Panc1 (cell line): ENCODE results near the gene LRMDA. TPM values are rescaled to one million over a fixed set of nuclear protein-coding genes. Genes with fewer than 3 reads are reported as not detected.

Experiments used
- ATAC-seq: fragments of 200-7000 bp; cut with Tn5 transposase; 2 replicates; pipeline ENCODE4 v1.9.1; 2020; ENCODE audit warnings: mild to moderate bottlenecking, moderate library complexity
- BruUV-seq: library from RNA; stranded (reverse); fragments of 400-500 nt; replicated peaks from 2 replicates; lab custom pipeline; 2021; lab: Mats Ljungman, UMichigan
- CTCF ChIA-PET: fragments of 300-600 bp; sonication (Branson Sonifier 250); formaldehyde crosslinking; loops from one replicate; lab custom pipeline; 2022; ENCODE audit warnings: antibody characterized with exemption; lab: Charles Lee
- POLR2A ChIA-PET: fragments of 300-600 bp; sonication (Branson Sonifier 250); formaldehyde crosslinking; loops from one replicate; lab custom pipeline; 2022; ENCODE audit warnings: antibody characterized with exemption; lab: Charles Lee
- DNase-seq: peaks from one replicate; pipeline ENCODE4 v3.0.0-alpha.2; 2010; ENCODE audit warnings: low read depth, low spot score
- H3K27ac ChIP-seq: 2 replicates; pipeline ENCODE4 v1.5.1; 2011; ENCODE audit warnings: mild to moderate bottlenecking, low read length, inconsistent platforms
- H3K27me3 ChIP-seq: fragments of 200-500 bp; sonication (Bioruptor generic); 2 replicates; pipeline ENCODE4 v1.6.0; 2014; ENCODE audit warnings: low read length, inconsistent platforms; ENCODE audit not compliant: control insufficient read depth, insufficient read depth
- H3K36me3 ChIP-seq: fragments of 200-500 bp; sonication (Bioruptor generic); 2 replicates; pipeline ENCODE4 v1.5.1; 2014; ENCODE audit warnings: inconsistent platforms, mild to moderate bottlenecking, low read length, moderate library complexity; ENCODE audit not compliant: control insufficient read depth, insufficient read depth
- H3K4me1 ChIP-seq: 2 replicates; pipeline ENCODE4 v1.5.1; 2011; ENCODE audit warnings: inconsistent platforms, mild to moderate bottlenecking, low read length, moderate library complexity; ENCODE audit not compliant: control insufficient read depth, insufficient read depth
- H3K4me3 ChIP-seq, 2 experiments: 2 replicates each; pipeline ENCODE4 v1.5.1; 2011 to 2012; ENCODE audit warnings: low read depth in 2 of 2, low read length in 2 of 2, mild to moderate bottlenecking in 2 of 2, inconsistent platforms in 1 of 2, moderate library complexity in 1 of 2
- H3K9me3 ChIP-seq: fragments of 200-500 bp; sonication (Bioruptor generic); 2 replicates; pipeline ENCODE4 v1.5.1; 2014; ENCODE audit warnings: low read depth, mild to moderate bottlenecking, inconsistent platforms, low read length, moderate library complexity; ENCODE audit not compliant: control insufficient read depth, insufficient read depth
- POLR2AphosphoS5 ChIP-seq: IDR thresholded peaks from 2 replicates; pipeline ENCODE4 v1.6.1; 2012; ENCODE audit warnings: mild to moderate bottlenecking, low read depth, low read length, moderate library complexity
- SIN3A ChIP-seq: IDR thresholded peaks from 2 replicates; pipeline ENCODE4 v1.6.1; 2012; ENCODE audit warnings: low read depth, mild to moderate bottlenecking, low read length, moderate library complexity, borderline replicate concordance; ENCODE audit not compliant: insufficient read depth
- TCF7L2 ChIP-seq: IDR thresholded peaks from 2 replicates; pipeline ENCODE4 v1.6.1; 2011; ENCODE audit warnings: mild to moderate bottlenecking, low read depth, low read length, inconsistent platforms
- in situ Hi-C: cut with HindIII; loops from 2 replicates; pipeline ENCODE4 v1.10.0; 2016; ENCODE audit warnings: low sequenced_read_pairs, low pct_unique_long_range_greater_than_20kb
- intact Hi-C: fragments of 100-400 bp; cut with micrococcal nuclease; formaldehyde crosslinking; loops from one replicate; pipeline ENCODE4 v1.10.0; 2022; ENCODE audit not compliant: unreplicated experiment
- total RNA-seq: library from RNA; stranded (reverse); gene quantifications from one replicate; pipeline ENCODE4 v1.2.1, GENCODE V29; 2021; ENCODE audit not compliant: unreplicated experiment
- TF ChIP-seq, protein P1 (sequence below), 2 experiments: IDR thresholded peaks; 2 replicates each; pipeline ENCODE4 v1.6.1; 2011 to 2012; ENCODE audit warnings: low read depth in 2 of 2, control low read depth in 1 of 2, low read length in 1 of 2, mild to moderate bottlenecking in 1 of 2, moderate library complexity in 1 of 2; ENCODE audit not compliant: insufficient read depth in 1 of 2
- TF ChIP-seq, protein P2 (sequence below): fragments of 450-650 bp; IDR thresholded peaks from 2 replicates; pipeline ENCODE4 v1.5.1; 2017; ENCODE audit warnings: mild to moderate bottlenecking

The LRMDA gene
- total RNA-seq, 1 experiment from 2014 or later, result 1.2 TPM

DNA sequence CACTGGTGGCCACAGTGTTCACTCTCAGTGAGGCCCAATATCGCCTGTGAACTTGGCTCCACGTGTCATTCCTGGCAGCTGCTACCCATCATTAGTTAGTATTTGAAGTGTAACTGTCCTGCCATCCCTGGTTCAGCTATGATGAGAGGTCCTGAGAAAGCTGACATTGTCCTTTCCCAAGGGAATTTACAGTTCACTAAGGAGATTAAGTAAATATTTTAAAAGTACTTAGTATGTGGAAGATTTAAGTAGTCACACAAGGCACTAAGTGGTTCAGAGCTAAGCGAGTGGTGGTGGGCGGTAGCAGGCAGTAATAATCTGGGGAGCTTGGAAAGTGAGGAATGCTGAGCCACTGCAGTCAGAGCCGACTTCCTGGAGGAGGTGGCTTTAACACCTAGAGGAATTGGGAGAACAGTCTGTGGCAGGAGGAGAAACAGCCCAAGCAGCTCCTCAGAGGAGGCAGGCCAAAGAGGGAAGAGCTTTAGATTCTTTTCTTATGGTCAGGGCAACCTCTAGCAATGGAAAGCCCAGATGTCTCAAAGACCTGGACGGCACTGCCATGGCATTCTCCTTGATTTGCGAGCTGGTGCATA lies 519.7 kb downstream of the LRMDA start:
- ChIA-PET CTCF (no interaction called here), POLR2A (no interaction called here)
- in situ Hi-C loops (no loop called here), intact Hi-C loops (no loop called here)
- H3K27me3 ChIP-seq, result peaks cover 3% of the 10 kb centered on the region; the same call in 1 of the 2 replicates
- DNase-seq (no peak), ATAC-seq (no peak)
- H3K4me1 ChIP-seq, result no peaks in the 10 kb centered on the region
- H3K27ac ChIP-seq, result no peak overlapping the region
- no peak overlapping the region for H3K4me3 ChIP-seq
- BruUV-seq, result no TSS peak
- TF ChIP-seq TCF7L2 (no peak), POLR2AphosphoS5 (no peak), SIN3A (no peak)
- no peaks in the 10 kb centered on the region for H3K9me3 ChIP-seq
- H3K36me3 ChIP-seq, result no peaks in the 10 kb centered on the region

DNA sequence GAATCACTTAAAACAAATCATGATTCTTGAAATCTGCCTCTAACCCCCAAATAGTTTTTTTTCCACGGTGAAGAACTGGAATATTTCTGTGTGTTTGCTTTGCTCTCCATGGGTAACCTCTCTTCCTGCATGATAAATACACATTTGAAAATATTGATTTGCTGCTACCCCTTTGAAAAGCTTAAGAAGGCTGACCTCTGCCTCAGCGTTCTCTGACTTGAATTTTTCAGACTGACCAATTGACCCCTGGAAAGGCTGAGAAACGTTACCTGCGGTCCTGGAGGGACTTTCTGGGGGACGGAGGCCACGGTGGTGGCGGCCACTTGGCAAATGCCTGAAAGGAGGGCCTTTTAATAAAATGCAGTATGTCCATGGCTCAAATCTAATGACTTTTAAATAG lies 520.2 kb downstream of the LRMDA start:
- no peak overlapping the region for H3K4me3 ChIP-seq
- H3K9me3 ChIP-seq, result no peaks in the 10 kb centered on the region
- no peaks in the 10 kb centered on the region for H3K36me3 ChIP-seq
- H3K27ac ChIP-seq, result no peak overlapping the region
- in situ Hi-C loops, result no loop called here
- no peak for DNase-seq
- H3K4me1 ChIP-seq, result no peaks in the 10 kb centered on the region
- no peak for ATAC-seq
- ChIA-PET CTCF (no interaction called here), POLR2A (no interaction called here)
- TF ChIP-seq TCF7L2 (no peak), SIN3A (no peak), POLR2AphosphoS5 (no peak)
- TF ChIP-seq, protein P1, sequence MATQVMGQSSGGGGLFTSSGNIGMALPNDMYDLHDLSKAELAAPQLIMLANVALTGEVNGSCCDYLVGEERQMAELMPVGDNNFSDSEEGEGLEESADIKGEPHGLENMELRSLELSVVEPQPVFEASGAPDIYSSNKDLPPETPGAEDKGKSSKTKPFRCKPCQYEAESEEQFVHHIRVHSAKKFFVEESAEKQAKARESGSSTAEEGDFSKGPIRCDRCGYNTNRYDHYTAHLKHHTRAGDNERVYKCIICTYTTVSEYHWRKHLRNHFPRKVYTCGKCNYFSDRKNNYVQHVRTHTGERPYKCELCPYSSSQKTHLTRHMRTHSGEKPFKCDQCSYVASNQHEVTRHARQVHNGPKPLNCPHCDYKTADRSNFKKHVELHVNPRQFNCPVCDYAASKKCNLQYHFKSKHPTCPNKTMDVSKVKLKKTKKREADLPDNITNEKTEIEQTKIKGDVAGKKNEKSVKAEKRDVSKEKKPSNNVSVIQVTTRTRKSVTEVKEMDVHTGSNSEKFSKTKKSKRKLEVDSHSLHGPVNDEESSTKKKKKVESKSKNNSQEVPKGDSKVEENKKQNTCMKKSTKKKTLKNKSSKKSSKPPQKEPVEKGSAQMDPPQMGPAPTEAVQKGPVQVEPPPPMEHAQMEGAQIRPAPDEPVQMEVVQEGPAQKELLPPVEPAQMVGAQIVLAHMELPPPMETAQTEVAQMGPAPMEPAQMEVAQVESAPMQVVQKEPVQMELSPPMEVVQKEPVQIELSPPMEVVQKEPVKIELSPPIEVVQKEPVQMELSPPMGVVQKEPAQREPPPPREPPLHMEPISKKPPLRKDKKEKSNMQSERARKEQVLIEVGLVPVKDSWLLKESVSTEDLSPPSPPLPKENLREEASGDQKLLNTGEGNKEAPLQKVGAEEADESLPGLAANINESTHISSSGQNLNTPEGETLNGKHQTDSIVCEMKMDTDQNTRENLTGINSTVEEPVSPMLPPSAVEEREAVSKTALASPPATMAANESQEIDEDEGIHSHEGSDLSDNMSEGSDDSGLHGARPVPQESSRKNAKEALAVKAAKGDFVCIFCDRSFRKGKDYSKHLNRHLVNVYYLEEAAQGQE (IDR thresholded peaks at IDR 0.05; ENCODE audit: insufficient read depth in 1 of 2, low read depth in 2 of 2, low read length in 1 of 2), result no peak
- TF ChIP-seq, protein P2, sequence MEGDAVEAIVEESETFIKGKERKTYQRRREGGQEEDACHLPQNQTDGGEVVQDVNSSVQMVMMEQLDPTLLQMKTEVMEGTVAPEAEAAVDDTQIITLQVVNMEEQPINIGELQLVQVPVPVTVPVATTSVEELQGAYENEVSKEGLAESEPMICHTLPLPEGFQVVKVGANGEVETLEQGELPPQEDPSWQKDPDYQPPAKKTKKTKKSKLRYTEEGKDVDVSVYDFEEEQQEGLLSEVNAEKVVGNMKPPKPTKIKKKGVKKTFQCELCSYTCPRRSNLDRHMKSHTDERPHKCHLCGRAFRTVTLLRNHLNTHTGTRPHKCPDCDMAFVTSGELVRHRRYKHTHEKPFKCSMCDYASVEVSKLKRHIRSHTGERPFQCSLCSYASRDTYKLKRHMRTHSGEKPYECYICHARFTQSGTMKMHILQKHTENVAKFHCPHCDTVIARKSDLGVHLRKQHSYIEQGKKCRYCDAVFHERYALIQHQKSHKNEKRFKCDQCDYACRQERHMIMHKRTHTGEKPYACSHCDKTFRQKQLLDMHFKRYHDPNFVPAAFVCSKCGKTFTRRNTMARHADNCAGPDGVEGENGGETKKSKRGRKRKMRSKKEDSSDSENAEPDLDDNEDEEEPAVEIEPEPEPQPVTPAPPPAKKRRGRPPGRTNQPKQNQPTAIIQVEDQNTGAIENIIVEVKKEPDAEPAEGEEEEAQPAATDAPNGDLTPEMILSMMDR, result no peak
- intact Hi-C loops, result no loop called here
- BruUV-seq, result no TSS peak
- H3K27me3 ChIP-seq, result 0 out of 2 replicates have a peak, but pooled peaks cover 3% of the 10 kb centered on the region

DNA sequence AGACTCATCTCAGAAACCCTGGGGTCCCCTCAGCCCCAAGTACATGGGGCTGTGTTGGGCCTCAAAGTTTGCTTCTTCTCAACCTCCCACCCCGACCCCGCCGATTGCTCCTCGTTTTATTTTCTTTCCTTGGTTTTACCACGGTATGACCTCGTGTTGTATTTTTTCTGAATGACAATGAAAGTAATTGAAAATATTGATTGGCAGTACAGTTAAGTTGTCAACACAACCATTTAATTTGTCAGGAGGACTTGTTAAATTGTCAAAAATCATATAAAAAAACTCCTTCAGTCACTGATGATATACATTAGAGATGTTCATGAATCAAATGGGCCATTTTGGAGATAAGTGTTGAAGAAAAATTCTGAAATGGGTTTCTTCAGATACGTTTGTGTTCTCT lies 520.7 kb downstream of the LRMDA start:
- DNase-seq (no peak), ATAC-seq (no peak)
- Histone ChIP-seq H3K27ac (no peak overlapping the region), H3K9me3 (no peaks in the 10 kb centered on the region), H3K27me3 (0 out of 2 replicates have a peak, but pooled peaks cover 3% of the 10 kb centered on the region), H3K36me3 (no peaks in the 10 kb centered on the region), H3K4me3 (no peak overlapping the region), H3K4me1 (no peaks in the 10 kb centered on the region)
- POLR2A ChIA-PET, result no interaction called here
- CTCF ChIA-PET, result no interaction called here
- no TSS peak for BruUV-seq
- in situ Hi-C loops, result no loop called here
- TF ChIP-seq SIN3A (no peak), POLR2AphosphoS5 (no peak), TCF7L2 (no peak)
- TF ChIP-seq, protein P1 (IDR thresholded peaks at IDR 0.05; ENCODE audit: insufficient read depth in 1 of 2, low read depth in 2 of 2, low read length in 1 of 2), result no peak
- TF ChIP-seq, protein P2, result no peak
- intact Hi-C loops, result no loop called here
